ENCODE measurements around the gene KIAA0408.

The KIAA0408 gene

GRCh38 chr6:127459231-127459641 is at the start of gene KIAA0408:
KIAA0408 (minus strand) TSS chr6:127459389; CDS start chr6:127453981, 5,408 bp downstream.
- no peak for DNase-seq (ENCODE audit: low read depth in 2 of 2)

GRCh38 chr6:127506894-127507293 is 47.7 kb upstream of the KIAA0408 start:
- DNase-seq (ENCODE audit: low read depth in 2 of 2) = no peak

- DNase-seq (ENCODE audit: low read depth in 2 of 2) = no peak
These were observed 43.8 kb upstream of the KIAA0408 start for GRCh38 chr6:127503022-127503421.

GRCh38 chr6:127497410-127497809 is 38.2 kb upstream of the KIAA0408 start:
- DNase-seq (ENCODE audit: low read depth in 2 of 2) = no peak

- DNase-seq (ENCODE audit: low read depth in 2 of 2) = no peak
These were observed 37.3 kb upstream of the KIAA0408 start for GRCh38 chr6:127496471-127496870.

GRCh38 chr6:127494240-127494767 is 35.1 kb upstream of the KIAA0408 start:
- no peak for DNase-seq (ENCODE audit: low read depth in 2 of 2)

GRCh38 chr6:127489248-127489647 is 30.1 kb upstream of the KIAA0408 start:
- no peak for DNase-seq (ENCODE audit: low read depth in 2 of 2)

- DNase-seq (ENCODE audit: low read depth in 2 of 2) = no peak
These were observed 27.7 kb upstream of the KIAA0408 start for GRCh38 chr6:127486934-127487333.

- no peak for DNase-seq (ENCODE audit: low read depth in 2 of 2)
These were observed 25.1 kb upstream of the KIAA0408 start for GRCh38 chr6:127484212-127484863.

GRCh38 chr6:127483399-127484055 is 24.3 kb upstream of the KIAA0408 start:
- DNase-seq (ENCODE audit: low read depth in 2 of 2) = no peak

GRCh38 chr6:127482325-127482724 is 23.1 kb upstream of the KIAA0408 start:
- no peak for DNase-seq (ENCODE audit: low read depth in 2 of 2)

GRCh38 chr6:127481628-127482027 is 22.4 kb upstream of the KIAA0408 start:
- no peak for DNase-seq (ENCODE audit: low read depth in 2 of 2)

- no peak for DNase-seq (ENCODE audit: low read depth in 2 of 2)
These were observed 21.9 kb upstream of the KIAA0408 start for GRCh38 chr6:127481111-127481510.

GRCh38 chr6:127477658-127478057 is 18.5 kb upstream of the KIAA0408 start:
- no peak for DNase-seq (ENCODE audit: low read depth in 2 of 2)

- DNase-seq (ENCODE audit: low read depth in 2 of 2) = no peak
These were observed 16.6 kb upstream of the KIAA0408 start for GRCh38 chr6:127475823-127476176.

GRCh38 chr6:127475135-127475822 is 16.1 kb upstream of the KIAA0408 start:
- no peak for DNase-seq (ENCODE audit: low read depth in 2 of 2)

- no peak for DNase-seq (ENCODE audit: low read depth in 2 of 2)
These were observed 12.4 kb upstream of the KIAA0408 start for GRCh38 chr6:127471379-127472255.

GRCh38 chr6:127468936-127469335 is 9.7 kb upstream of the KIAA0408 start:
- DNase-seq (ENCODE audit: low read depth in 2 of 2) = no peak

- DNase-seq (ENCODE audit: low read depth in 2 of 2) = no peak
These were observed 7.2 kb upstream of the KIAA0408 start for GRCh38 chr6:127466416-127466815.

- DNase-seq (ENCODE audit: low read depth in 2 of 2) = peak; percentile 24 to 46
These were observed 5.8 kb upstream of the KIAA0408 start for GRCh38 chr6:127464881-127465459.

- no peak for DNase-seq (ENCODE audit: low read depth in 2 of 2)
These were observed 5.1 kb upstream of the KIAA0408 start for GRCh38 chr6:127464161-127464880.
